GM21723 (cell line): Measurements from ENCODE around the gene RRP1.

ENCODE experiments used
- ATAC-seq: cut with Tn5 transposase; IDR thresholded peaks from one replicate; pipeline ENCODE4 v1.9.1; 2021; ENCODE audit warnings: mild to moderate bottlenecking, moderate library complexity; ENCODE audit not compliant: unreplicated experiment

The RRP1 gene

DNA sequence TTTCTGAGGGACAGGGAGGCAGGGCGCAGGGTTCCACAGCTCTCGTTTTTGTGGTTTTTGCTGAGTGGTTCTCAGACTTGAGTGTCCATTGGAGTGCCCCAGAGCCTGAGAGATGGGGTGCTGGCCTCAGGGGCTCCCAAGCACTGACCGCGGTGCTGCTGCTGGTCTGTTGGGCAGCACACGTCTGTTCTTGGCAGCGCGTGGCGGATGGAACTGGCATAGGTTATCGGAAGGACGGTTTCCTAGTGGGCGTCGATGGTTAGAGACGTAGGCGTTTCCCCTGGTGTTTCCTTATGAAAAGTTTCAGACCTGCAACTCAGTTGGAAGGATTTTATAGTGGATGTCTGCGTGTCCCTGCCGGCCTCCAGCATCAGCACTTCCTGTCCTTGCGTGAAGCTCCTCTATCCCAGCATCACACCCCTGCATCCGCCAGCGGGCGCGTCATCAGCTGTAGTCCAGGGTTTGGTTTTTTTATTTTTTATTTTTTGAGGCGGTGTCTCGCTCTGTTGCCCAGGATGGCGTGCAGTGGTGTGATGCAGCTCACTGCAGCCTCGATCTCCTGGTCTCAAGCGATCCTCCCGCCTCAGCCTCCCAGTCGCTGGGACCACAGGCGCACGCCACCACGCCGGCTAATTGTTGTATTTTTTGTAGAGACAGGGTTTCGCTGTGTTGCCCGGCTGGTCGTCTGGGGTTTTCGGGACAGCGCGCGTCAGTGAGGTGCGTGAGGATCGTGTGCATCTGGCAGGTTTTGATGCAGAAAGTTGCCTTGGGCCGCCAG, 11.8 kb downstream of the RRP1 start:
- ATAC-seq = no peak

DNA sequence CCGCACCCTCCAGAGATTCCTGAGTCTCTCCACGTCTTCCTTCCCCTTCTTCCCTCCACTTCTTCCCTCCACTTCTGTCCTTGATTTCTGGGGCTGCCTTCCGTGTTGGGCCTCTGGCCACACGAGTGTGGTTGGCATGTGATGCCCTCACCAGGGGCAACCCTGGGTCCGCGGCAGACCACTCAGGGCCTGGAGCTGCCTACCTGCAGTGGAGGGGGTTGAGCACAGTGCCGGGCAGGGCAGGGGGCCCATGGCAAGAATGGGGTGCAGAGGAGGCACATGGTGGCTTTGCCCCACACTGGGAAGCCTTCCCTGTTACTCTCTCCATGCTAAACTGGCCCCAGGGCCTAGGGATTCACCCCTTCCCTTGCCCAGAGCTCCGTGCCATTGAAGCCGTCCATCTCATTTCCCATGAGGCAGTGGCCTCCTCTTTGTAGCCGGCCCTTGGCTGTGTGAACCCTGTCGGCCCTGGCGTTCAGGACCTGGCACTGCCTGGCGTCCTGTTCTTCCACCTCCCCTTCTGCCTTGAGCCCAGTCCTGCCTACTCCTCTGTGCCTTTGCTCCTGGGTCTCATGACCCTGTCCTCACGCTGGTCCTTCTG, 13.4 kb downstream of the RRP1 start:
- ATAC-seq = no peak

DNA sequence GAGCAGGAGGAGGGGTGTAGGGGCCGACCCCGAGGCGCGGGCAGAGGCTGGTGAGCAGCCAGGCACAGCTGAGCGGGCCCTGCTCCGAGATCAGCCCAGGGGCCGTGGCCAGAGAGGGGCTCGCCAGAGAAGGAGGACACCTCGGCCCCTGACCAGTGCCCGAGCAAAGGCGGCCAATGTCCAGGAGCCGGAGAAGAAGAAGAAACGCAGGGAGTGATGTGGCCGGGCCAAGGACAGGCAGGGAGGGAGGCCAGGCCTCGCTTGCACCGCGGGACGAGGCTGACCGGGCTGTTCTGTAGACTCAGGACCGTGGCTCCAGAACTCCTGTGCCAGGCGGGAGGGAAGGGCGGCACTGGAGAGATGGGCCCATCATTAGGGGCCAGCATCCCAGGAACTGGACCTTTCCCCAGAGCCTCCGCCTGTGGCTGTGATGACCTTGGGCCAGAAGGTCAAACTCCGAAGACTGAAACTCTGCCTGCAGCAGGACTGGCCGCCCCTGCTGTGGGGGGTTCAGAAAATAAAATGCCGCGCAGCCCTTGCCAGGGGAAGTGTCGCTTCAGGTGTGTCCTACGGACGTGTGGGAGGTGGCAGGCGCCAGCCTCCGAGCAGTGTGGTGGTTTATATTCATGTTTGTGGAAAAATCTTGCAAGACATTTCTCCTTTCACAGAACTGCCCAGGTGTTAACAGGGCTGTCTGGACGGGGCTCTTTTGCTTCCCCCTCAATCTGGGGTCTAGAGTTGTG, 14.4 kb downstream of the RRP1 start:
- no peak for ATAC-seq

DNA sequence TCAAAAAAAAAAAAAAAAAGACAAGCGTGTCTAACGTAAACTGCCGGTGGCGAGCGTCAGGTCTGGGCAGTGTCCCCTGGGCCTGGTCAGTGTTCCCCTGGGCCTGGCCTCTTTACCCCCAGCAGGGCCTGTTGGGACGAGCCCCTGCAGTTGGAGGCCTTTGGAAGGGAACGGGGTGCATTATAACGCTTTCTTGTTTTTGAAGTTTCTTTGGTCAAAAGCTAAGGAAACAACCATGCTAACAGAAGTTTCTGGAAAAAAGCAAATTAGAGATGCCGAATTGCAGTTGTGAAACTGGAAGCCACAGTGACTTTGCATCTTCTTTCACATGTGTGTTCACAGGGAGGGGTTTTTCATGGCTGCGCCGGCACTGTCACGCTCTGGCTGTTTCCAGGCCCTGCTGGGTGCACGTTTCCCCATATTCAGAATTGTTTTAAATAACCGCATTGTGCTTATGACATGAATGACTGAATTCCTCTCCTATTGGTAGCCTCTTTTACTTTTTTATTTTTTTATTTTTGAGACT, 16.0 kb downstream of the RRP1 start:
- ATAC-seq = peak; percentile 72

DNA sequence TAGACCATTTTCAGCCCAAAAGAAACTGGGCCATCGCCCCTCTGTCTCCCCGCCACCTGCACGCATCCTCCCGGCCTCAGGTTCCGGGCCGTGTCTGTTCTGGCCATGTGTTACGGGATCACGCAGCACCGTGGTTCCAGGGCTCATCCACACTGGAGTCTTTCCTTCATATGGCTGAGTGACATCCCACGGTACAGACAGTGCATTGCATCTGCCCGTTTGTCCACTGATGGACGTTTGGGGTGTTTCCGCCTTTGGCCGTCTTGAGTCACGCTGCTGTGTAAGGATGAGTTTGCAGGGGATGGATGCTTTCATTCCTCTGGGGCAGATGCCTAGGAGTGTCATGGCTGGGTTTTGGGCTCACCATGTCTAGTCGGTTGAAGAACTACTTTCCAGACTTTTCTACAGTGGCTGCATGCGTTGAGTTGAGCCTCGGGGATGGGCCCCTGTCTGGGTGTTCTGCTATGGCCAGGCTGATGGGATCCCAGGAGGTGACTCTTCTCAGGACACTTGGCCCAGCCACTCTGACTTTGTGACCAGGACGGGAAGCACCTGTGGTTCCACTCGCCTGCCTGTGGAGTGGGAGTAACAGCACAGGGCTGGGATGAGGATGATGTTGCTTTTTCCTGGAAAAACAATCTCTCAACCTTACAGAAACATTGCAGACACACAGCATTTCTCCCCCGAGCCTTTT, 16.8 kb downstream of the RRP1 start:
- peak; percentile 10 for ATAC-seq

DNA sequence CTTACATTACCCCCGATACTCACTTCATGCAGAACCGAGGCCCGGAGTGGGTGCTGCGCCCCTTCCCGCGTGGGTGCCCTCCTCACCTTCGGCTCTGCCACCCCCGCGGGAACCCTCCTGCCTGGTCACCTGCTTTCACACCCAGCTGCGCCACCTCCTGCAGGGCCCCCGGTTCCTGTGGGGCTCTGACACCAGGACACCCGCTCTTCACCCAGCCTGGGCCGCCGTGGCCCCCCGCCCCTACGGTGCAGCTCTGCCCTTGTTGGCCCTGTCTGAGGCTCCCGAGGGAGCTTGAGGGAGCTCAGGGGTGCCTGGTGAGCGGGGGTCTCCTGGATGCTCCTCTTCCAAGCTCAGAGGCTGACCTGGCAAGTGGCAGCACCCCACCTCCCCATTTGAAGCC, 19.0 kb downstream of the RRP1 start:
- ATAC-seq = no peak

DNA sequence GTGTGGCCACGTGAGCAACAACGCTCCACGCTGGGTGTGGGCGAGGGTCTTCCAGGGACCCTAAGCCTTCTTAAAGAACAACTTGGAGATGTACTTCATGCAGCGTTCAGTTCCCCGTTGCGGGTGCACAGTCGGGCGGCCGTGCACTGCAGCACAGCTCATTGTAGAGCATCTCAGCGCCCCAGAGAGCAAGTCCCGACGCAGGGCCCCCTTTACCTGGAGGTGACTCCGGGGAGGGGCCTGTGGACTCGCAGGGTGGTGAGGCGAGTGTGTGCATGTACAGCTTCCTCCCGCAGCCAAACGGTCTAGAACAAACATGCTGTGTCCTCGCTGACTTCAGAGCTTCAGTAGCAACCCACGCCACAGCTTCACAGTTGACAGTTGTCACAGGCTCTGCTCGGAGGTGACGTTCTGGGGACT, 19.5 kb downstream of the RRP1 start:
- no peak for ATAC-seq

DNA sequence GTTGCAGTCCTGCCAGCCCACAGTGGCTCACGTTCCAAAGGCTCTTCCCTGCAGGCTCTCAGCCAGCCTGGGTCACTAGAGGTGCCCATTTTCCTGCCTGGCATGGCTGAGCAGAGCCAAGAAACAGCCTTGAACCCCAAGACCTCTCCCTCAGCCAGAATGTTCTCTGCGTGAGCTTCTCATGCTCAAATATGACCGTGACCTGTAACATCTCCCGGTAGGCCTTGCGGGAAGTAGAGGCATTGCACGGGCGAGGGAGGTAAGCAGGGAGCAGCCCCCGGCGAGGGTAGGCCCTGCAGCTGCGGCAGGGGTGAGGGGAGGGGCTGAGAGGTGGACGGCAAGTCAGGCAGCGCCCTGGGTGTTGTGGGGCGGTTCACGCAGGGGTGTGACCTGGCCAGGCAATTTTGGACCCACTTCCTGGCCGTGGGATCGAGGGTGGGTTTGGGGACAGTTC, 20.0 kb downstream of the RRP1 start:
- no peak for ATAC-seq

DNA sequence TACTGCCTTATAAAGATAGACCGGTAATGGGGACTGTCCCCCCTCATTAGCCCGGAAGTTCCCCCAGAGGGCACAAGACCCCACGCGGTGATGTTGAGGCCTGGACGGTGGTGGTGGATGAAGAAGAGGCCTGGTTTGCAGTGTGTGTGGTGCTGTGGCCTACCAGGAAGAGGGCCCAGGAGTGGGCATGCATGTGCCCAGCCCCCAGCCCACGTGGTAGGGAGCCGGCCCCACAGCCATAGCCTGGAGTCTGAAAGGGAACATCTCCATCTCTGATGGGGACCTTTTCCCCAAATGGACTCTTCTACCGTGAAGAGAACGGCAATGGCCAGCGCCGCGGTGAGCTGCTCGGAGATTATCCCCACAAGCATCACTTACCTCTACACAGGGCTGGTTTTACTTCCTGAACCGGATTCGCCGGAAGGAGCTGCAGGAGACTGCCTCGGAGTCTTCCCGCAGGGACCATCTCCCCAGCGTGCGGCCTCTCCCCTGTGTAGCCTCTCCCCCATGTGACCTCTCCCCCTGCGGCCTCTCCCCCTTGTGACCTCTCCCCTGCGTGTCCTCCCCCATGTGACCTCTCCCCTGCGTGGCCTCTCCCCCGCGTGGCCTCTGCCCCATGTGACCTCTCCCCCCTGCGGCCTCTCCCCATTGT, 20.6 kb downstream of the RRP1 start:
- ATAC-seq = no peak

DNA sequence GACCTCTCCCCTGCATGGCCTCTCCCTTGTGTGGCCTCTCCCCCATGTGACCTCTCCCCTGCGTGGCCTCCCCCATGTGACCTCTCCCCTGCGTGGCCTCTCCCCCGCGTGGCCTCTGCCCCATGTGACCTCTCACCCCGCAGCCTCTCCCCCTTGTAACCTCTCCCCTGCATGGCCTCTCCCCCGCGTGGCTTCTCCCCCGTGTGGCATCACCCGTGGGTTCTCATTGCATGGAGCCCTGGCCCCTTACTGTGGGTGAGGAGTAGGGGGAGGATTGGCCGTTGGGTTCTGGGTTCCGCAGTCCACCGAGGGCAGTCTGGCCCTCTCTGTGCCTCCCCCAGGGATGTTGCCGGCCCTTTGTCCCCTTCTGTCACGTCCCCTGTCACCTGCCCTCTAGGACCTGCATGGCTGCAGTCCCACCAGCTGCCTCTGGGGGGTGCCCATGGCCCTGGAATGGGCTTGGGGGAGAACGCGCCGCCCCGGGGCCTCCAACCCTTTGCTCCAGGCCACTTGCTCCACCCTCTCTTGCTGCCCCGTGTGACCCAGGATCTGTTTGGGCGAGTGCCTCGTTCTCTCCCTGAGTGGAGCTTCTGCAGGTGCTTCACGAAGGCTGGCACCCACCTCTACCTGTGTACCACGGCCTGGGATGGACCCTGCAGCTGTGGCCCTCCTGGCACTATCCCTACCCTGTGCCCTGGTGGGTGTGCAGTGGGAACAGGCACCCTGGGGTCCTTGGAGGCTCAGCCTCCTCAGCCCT, 21.3 kb downstream of the RRP1 start:
- ATAC-seq = peak; percentile 63

DNA sequence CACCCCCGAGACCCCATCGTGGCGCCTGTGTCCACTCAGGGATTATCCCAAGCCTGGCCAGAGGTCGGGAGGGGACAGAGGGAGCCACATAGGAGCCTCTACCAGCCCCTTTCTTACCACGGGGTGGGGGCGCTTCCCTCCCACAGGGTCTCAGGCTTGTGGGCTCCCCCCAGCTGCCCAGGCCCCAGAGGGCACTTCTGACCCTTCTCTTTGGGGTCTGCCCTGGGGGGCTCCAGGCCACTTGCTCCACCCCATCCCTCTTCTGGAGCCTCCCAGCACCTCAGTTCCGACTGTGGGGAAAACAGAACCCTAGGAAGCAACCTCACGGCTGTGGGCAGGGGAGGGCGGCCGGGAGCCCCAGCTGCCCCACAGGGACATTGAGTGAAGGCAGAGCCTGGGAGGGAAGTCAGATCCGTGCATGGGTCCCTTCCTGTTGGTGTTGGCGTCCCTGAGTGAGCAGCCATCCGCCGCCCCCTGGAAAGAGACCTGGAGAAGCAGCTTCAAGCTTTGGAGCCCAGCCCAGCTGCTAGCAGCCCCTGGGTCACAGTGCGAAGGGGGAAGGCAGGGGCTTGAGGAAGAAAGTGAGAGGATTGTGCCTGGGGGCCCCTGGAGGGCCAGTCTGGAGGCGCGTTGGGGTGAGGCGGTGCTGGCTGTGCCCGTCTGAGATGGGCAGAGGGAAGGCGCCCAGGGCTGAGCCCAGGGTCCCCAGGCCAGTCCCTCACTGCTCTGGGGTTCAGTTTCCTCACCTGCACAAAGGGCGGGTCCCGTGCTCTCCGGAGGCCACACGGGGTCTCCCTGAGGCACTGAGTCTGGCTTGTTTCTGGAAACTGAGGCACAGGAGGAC, 22.1 kb downstream of the RRP1 start:
- no peak for ATAC-seq

DNA sequence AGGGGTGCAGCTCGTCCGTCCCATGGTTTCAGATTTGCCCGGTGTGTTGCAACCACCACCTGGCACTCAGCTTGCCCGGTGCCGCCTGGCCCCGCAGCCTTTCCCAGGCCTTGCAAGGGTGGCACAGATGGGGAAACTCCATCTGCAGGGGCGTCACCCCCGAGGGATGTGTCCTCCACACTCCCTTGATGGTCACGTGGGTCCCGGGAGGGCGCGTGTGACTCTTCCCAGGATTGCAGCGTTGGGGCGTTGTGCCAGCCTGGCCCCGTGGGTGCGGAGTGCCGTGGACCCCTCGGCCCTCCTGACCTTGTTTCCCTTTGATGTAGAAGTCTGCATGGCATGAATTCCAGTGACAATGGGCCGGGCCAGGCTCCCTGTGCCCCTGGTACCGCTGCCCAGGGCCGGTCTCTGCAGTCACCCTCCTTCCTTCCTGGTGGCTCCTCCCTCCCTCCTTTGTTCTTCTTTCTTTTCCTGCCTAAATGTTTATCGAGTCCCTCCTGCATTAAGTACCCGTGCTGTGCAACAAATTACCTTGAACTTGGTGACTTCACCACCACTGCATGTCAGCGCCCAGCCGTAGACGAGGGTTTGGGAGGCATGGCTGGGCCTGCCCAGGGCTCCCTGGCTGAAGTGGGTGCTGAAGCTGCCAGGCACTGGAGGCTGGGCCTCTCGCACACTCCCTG, 22.9 kb downstream of the RRP1 start:
- ATAC-seq = no peak

DNA sequence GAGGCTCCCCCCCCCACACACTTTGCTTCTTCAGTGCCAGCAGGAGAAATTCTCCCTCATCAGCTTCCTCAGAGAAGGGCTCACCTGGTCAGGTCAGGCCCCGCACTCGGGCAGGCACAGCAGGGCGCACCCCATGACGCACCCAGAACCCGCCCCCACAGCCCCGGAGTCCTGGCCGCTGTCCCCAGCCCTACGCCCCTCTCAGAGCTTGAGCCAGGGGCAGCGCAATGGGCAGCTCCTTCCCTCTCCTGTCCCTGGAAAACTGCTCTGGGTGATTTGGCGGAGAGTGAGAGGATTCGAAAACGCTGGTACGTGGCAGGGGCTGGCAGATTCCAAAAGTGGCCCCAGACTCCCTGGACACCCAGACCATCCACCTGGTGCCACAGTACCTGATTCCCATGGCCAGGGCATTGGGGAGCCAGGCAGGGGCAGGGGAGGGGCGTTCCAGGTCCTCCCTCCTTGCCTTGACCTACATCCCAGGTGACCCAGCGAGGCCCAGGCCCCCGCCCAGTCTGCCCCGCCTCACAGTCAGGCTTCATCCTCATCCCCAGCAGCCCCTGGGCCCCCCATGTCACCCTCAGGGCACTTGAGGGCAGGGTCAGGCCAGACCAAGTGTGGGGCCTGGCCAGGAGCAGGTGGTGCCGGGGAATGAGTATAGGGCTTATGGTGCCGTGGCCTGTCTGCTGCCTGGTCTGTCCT, 23.7 kb downstream of the RRP1 start:
- no peak for ATAC-seq

DNA sequence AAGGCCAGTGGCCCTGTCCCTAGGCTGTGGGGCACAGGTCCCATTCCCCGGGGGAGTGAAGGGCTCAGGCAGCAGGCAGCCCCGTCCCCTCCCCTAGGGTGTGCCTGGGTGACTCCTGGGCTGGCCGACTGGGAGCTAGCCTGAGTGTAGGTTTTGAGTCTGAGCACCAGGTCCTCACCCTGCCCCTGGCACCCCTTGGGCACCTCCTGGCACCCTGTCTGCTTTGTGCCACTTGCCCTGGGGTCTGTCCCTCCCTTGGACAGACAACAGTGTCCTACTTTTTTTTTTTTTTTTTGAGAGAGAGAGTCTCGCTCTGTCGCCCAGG, 24.2 kb downstream of the RRP1 start:
- ATAC-seq = no peak

DNA sequence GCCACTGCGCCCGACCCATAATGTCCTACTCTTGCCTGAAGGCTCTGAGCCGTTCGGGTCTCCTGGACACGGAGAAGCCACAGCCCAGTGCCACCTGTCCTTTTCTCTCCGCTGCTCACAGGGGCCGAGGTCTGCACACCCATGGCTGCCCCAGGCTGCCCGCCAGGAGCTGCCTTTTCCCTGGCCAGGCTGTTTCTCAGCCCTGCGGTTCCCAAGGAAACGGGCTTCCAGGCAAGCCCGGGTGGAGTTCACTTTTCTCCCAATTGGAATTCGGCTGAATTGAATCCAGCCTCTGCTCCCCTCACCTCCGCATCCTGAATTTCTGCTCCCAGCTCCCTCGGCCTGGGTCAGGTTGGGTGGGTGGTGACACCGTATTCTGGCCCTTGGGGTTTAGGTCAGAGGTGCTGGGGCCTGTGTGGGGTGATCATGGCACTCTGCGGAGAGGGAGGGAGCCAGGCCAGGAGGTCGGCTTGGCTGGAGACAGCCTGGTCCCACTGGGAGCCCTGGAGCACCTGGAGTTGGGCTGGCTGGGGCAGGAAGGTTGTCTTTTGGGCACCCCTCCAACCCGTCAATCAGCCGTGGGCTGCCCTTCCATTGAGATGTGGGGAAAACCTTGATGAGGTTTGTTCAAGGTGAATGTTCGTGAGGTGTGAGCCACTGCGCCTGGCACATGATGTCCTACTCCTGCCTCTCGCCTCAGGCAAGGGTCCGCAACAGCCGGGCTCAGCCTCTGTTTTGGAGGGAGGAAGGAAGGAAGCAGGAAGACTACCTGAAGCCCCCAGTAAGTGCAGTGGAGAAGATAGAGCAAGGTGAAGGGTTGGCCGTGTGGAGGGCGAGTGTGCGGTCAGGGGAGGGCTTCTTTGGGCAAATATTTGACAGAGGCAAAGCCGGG, 25.1 kb downstream of the RRP1 start:
- no peak for ATAC-seq

DNA sequence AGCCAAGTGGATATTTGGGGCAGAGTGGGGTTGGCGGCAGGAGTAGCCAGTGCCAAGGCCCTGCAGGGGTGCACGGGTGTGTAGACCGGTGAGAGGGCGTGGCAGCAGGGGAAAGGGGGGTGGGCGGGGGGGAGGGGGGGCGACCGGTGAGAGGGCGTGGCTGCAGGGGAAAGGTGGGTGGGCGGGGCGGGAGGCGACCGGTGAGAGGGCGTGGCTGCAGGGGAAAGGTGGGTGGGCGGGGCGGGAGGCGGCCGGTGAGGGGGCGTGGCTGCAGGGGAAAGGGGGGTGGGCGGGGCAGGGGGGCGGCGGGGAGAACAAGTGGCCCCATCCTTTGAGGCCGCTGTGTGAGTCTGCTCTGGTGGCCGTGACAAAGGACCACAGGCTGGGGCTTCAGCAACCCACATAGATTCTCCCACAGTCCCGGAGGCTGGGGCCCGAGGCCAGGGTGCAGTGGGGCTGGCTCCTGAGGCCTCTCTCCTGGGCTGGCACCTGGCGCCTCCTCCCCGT, 25.8 kb downstream of the RRP1 start:
- ATAC-seq = no peak

DNA sequence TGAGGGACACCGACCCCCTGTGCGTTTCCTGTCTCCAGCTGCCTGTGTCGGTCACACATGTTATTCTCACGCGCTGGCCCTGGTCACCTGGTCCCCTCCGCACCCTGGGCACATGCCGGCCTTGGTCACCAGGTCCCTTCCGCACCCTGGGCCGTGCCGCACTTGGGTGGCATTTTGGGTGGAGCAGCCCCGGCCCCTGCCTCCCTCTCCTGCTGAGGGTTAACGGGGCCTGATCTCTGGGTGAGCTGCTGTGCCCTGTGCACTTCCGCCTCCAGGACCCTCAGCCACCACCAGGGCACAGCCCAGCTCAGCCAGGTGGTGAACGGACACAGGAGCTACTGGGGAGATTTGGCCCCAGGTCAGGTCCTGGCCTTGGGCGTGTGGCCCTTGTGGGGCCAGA, 26.6 kb downstream of the RRP1 start:
- ATAC-seq = no peak
